Colonic mucosa (tissue), 4 donors: ENCODE results near the gene DNASE1L3. TPM values are rescaled to one million over a fixed set of nuclear protein-coding genes. Genes with fewer than 3 reads are reported as not detected.

Experiments used
- DNase-seq: peaks from one replicate; pipeline ENCODE4 v3.0.0-alpha.2; 2020
- H3K27ac ChIP-seq: fragments of 200-600 bp; one replicate; pipeline ENCODE4 v1.8.0; 2021
- H3K27me3 ChIP-seq: fragments of 200-600 bp; one replicate; pipeline ENCODE4 v1.8.0; 2021
- H3K36me3 ChIP-seq: fragments of 200-600 bp; one replicate; pipeline ENCODE4 v1.8.0; 2021
- H3K4me1 ChIP-seq: fragments of 200-600 bp; one replicate; pipeline ENCODE4 v1.8.0; 2021; ENCODE audit warnings: mild to moderate bottlenecking
- H3K4me3 ChIP-seq: fragments of 200-600 bp; one replicate; pipeline ENCODE4 v1.8.0; 2021
- H3K9ac ChIP-seq, 2 donors: one replicate each; pipeline ENCODE4 v1.7.0; 2013; ENCODE audit warnings: control low read depth in 2 of 2, low read depth in 2 of 2, low read length in 2 of 2
- H3K9me3 ChIP-seq: fragments of 200-600 bp; one replicate; pipeline ENCODE4 v1.8.0; 2021
- CTCF ChIP-seq: fragments of 200-600 bp; IDR thresholded peaks from one replicate; pipeline ENCODE4 v1.8.0; 2022; ENCODE audit warnings: antibody characterized with exemption, mild to moderate bottlenecking
- intact Hi-C: fragments of 100-400 bp; cut with DNase I; formaldehyde crosslinking; loops from one replicate; pipeline ENCODE4 v1.14.1; 2022
- total RNA-seq, 2 donors: library from RNA; stranded (reverse); fragmentation: NEBNext Ultra II Directional in 1 of 2; extraction: Animal tissue kit (Norgen Biotek cat#: 25700) in 1 of 2; gene quantifications; one replicate each; pipeline ENCODE4 v1.2.1, GENCODE V29; 2021
- donor health status: healthy.
- donor health status: DM: no; HTN: no; CAD: no.
- donor health status: DM: no; HTN: no; CAD: no.

Gene DNASE1L3
- total RNA-seq, 2 donors from 2014 or later, result 2.2 to 6.2 TPM

GRCh38 chr3:58171126-58171525 is 39.6 kb downstream of the DNASE1L3 start:
- intact Hi-C loops, result loop anchor here (5.0 to 10.0 kb wide), 2 partner anchors 164 to 206 kb away; partner anchors contain the start of gene FLNB
- H3K27me3 ChIP-seq, result no peaks in the 10 kb centered on the region
- H3K9ac ChIP-seq, result no peak overlapping the region
- peaks cover 26% of the 10 kb centered on the region for H3K4me1 ChIP-seq
- H3K36me3 ChIP-seq, result peaks cover 26% of the 10 kb centered on the region
- no peak overlapping the region for H3K4me3 ChIP-seq
- H3K27ac ChIP-seq, result no peak overlapping the region
- TF ChIP-seq CTCF, result no peak
- H3K9me3 ChIP-seq, result no peaks in the 10 kb centered on the region
- no peak for DNase-seq

- Histone ChIP-seq H3K4me1 (peaks cover 23% of the 10 kb centered on the region), H3K4me3 (no peak overlapping the region), H3K27ac (no peak overlapping the region), H3K9ac (no peak overlapping the region), H3K27me3 (no peaks in the 10 kb centered on the region), H3K9me3 (no peaks in the 10 kb centered on the region), H3K36me3 (peaks cover 26% of the 10 kb centered on the region)
- no peak for DNase-seq
- intact Hi-C loops, result loop anchor here (5.0 to 10.0 kb wide), 2 partner anchors 163 to 206 kb away; partner anchors contain the start of gene FLNB
- TF ChIP-seq CTCF, result no peak
Observed at GRCh38 chr3:58170376-58170775, 40.4 kb downstream of the DNASE1L3 start.

DNA sequence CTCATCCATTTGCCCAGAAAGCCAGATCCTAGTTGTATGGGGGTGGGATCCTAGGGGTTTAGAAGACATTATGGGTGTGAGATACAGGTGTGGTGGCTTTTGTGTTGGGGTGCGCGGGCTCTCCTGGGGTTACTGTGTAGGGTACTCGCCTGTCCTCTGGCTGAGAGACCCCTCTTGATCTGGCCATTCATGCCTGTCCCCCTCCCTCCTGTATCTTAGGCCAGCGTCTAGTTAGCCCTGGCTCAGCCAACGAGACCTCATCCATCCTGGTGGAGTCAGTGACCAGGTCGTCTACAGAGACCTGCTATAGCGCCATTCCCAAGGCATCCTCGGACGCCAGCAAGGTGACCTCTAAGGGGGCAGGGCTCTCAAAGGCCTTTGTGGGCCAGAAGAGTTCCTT is 41.4 kb downstream of the DNASE1L3 start:
- no peaks in the 10 kb centered on the region for H3K27me3 ChIP-seq
- H3K9me3 ChIP-seq, result no peaks in the 10 kb centered on the region
- DNase-seq, result no peak
- no peak overlapping the region for H3K9ac ChIP-seq
- H3K36me3 ChIP-seq, result peaks cover 26% of the 10 kb centered on the region
- no peak for TF ChIP-seq CTCF
- no peak overlapping the region for H3K27ac ChIP-seq
- intact Hi-C loops, result no loop called here
- peaks cover 13% of the 10 kb centered on the region for H3K4me1 ChIP-seq
- no peak overlapping the region for H3K4me3 ChIP-seq

DNA sequence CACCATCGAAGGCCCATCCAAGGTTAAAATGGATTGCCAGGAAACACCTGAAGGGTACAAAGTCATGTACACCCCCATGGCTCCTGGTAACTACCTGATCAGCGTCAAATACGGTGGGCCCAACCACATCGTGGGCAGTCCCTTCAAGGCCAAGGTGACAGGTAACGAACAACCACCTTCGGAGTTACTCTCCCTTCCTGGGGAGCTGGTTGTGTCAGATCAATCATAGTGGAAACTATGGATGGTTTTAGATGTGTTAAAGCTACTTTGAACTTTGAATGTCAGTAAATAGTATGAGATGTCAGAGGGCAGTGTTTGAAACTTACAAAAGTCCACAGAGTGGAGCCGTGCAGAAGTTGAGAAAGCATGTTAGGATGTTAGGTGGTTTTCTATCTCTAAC is 42.3 kb downstream of the DNASE1L3 start:
- Histone ChIP-seq H3K27me3 (no peaks in the 10 kb centered on the region), H3K36me3 (peaks cover 26% of the 10 kb centered on the region), H3K4me1 (peaks cover 4% of the 10 kb centered on the region), H3K9ac (no peak overlapping the region), H3K27ac (no peak overlapping the region), H3K4me3 (no peak overlapping the region), H3K9me3 (no peaks in the 10 kb centered on the region)
- intact Hi-C loops, result no loop called here
- no peak for DNase-seq
- TF ChIP-seq CTCF, result no peak

DNA sequence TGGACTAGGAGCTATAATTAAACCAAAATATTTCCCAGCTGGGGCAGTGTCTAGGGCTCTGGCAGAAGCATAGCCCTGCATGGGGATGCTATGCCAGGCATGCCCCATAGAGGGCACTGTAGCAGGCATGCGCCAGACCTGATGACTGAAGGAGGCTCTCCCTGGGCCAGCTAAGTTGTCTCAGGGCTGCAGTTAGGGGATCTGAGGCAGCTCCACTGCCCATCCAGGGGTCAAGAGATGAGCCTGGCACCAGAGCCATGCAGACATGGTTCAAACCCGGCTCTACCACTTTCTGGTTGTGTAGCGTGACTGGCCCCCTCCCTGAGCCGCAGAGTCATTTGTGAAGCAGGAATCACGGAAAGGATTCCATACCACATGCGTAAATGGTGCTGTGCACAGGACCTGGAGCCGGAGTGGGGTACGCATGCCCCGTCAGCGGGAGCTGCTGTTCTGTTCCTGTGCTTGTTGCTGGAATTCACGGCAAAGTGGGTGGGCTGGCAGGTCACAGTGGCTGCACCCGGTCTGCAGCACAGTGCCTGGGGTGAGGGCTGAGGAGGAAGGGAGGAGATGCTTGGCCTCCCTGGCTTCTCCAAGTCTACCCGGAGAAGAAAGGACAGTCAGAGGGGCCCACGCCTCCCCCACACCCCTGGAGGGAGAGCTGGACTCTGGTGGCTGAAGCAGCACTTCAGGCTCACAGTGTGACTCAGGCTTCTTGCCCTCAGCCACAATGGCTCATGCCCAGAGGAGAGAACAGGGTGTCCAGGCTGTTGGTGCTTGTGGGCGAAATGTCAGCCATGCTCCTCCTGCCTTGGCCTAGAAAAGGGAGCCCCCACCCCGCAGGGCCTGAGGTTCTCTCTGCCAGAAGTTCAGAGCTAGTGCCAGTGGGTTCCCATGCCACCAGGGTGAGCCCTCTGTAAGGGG is 43.1 kb downstream of the DNASE1L3 start:
- no peaks in the 10 kb centered on the region for H3K27me3 ChIP-seq
- no peak overlapping the region for H3K9ac ChIP-seq
- no peaks in the 10 kb centered on the region for H3K9me3 ChIP-seq
- peak; percentile 69 for DNase-seq
- intact Hi-C loops, result no loop called here
- TF ChIP-seq CTCF, result peak; percentile 92
- H3K36me3 ChIP-seq, result peaks cover 31% of the 10 kb centered on the region
- no peak overlapping the region for H3K4me3 ChIP-seq
- H3K27ac ChIP-seq, result no peak overlapping the region
- H3K4me1 ChIP-seq, result no peaks in the 10 kb centered on the region
